HG03025 (cell line): ENCODE measurements around the gene OXLD1.
A peak's percentile ranks its signal among the peaks of the same experiment; 100 is the strongest.
"Not testable (repeated sequence)": the region's sequence is repeated elsewhere in the genome, so short reads cannot be mapped to it uniquely, and the experiment has no call there.

Experiments used
- ATAC-seq: cut with Tn5 transposase; IDR thresholded peaks from one replicate; pipeline ENCODE4 v1.9.1; 2021; ENCODE audit warnings: mild to moderate bottlenecking, moderate library complexity; ENCODE audit not compliant: unreplicated experiment, low FRiP score

The OXLD1 gene

DNA sequence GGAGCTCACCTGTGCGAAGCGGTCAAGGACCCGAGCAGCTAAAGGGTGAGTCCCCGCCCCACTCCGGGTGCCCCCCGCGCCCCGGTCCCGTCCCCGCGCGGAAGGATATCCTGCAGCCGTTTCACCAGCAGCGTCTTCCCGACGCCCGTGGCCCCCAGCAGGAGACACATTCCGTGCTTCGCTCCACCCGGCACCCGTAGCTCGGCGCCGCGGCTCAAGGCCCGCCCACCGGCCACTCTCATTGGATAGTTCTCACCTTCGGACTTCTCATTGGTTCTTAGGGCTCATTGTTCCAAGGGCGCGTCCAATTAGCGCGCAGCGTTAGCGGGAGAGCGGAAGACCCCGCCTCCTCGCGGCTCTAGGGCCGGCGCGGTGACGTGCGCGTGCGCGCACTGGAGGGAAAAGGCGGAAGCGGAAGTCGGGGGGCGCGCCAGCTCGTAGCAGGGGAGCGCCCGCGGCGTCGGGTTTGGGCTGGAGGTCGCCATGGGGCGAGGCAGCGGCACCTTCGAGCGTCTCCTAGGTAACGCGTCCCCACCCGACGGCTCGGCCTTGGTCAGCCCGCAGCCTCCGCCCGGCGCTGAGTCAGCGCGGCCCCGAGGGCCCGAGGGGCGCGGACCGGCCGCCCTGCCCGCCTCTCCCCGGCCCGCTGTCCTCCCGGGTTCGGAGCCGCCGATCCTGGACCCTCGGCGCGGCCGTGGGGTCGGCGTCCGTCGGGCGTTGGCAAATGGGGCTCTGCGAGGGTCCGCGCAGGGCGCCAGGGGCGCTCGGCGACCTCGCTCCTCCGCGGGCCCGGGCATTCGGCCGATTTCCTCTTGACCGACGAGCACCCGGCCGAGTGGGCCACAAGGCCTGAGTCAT, 17.4 kb upstream of the OXLD1 start, which contains the start of the genes ARL16 and HGS:
Gene ARL16, minus strand, starts transcription at position 214 of the 858 bp plus-strand sequence. Its CDS starts 44 bp downstream, at position 170.
Gene HGS, plus strand, starts transcription at position 428 of the 858 bp plus-strand sequence. Its CDS starts 56 bp downstream, at position 484.
- peak; percentile 90 for ATAC-seq

GRCh38 chr17:81683208-81683583, 16.8 kb upstream of the OXLD1 start:
- peak; percentile 26 for ATAC-seq

DNA sequence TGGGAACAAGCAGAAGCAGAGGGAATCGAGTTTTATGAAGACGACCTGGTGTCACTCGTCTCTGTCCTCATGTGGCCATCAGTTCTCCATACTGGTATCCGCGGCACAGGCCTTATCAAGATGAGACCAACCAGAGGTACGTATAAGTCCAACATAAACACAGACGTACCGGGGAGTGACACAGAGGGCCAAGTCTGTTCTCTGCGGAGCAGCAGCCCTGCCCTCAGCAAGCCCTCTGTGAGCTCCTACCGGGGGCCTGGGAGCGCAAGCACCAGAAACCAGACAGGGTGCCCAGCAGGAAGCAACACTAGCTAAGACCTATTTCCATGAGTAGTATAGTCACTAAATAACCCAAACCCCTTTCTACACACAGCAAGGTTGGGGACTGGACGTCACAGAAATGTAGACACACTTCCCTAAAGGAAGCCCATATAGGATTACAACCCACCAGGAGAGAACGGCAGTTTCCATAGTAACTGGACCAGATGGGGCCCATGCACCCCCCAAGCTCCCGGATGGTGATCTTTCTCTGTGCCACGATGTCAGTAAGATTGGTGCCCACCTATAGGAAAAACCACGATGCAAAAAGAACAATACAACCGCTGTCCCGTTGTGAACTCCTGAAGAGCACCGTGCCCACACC, 16.3 kb upstream of the OXLD1 start:
- no peak for ATAC-seq

DNA sequence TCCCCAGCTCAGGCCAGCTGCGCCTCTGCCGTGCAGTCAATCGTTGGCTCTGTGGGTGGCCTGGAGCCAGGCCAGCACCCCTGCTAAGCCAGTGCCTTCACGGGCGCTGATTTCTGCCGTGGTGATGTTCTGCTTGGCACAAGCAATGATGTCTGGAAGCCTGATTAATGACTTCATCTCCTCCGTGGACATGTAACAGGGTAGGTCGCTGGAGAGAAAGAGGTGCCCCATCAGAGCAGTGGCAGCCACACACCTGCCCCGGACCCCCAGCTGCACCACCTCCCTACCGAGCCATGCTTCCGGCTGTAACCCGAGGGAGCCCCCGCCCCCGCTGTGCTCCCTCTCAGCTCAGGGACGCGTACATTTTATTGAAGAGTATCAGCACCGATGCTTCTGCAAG, 15.3 kb upstream of the OXLD1 start:
- ATAC-seq: no peak

DNA sequence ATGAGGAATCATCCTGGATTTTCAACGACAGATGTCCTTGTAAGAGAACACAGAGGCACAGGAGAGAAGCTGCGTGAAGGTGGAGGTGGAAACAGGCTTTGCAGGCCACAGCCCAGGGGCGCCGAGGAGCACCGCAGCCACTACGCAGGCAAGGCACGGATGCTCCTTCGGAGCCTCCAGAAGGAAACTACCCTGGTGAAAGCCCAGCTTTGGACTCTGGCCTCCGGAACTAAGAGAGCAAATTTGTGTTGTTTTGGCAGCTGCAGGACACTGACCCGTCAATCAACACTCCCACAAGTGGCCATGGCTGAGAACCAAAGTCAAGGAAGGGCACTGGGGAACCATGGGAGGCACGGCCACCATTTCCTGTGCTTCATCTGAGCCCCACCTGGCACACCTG, 13.7 kb upstream of the OXLD1 start:
- ATAC-seq: no peak

- no peak for ATAC-seq
Measured at GRCh38 chr17:81676906-81677305, 10.5 kb upstream of the OXLD1 start.

- ATAC-seq: not testable (repeated sequence)
Measured at GRCh38 chr17:81675515-81676221, 9.3 kb upstream of the OXLD1 start.

DNA sequence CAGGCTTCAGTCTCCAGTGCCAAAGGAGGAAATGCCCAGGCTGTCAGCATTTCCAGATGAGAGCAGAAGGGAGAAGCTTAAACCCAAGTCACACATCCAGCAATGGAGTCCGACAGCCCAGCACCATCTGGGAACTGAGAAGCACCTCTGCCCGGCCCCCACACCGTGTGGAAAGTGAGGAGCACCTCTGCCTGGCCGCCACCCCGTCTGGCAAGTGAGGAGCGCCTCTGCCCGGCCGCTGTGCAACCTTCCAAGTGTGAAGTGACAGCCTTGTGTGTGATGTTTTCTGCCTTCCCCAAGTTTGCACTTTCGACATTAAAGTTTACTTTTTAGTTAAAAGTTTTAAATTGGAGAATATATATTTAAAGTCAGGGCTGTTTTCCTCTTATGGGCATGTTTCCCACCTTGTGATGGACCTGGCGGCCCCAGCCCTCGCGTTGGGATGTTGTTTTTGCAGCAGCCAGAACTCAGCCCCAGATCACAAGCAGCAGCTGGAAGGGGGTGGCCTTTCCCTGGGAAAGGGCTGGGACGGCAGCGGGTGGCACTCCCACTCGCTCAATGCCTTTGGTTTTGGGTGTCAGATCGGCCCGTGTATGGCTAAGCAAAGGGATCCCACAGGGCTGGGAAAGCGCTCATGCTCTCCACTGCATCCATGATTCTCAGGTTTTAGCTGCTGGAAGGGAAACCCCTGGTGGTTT, 7.3 kb upstream of the OXLD1 start:
- no peak for ATAC-seq

DNA sequence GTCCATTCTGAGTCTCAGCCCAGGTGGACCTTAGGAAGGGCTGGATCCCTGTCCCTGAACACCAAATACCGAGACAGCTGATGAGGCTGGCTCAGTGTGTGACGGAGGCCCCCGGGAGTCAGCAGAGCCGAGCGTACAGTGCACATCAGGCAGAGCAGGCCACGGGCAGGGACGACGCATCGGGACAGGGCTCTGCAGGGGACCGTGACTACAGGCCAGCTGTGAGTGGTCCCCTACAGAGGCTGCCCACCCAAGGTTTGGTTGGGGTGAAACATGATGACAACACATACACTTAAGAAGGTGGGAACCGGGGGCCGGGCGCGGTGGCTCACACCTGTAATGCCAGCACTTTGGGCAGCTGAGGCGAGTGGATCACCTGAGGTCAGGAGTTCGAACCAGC, 6.5 kb upstream of the OXLD1 start:
- ATAC-seq: no peak

- ATAC-seq: no peak
Measured at GRCh38 chr17:81672504-81672903, 6.1 kb upstream of the OXLD1 start.

- ATAC-seq: no peak
Measured at GRCh38 chr17:81667754-81668153, 1.3 kb upstream of the OXLD1 start.

- peak; percentile 7 for ATAC-seq
Measured at GRCh38 chr17:81666092-81666341, 388 bp downstream of the OXLD1 start.

GRCh38 chr17:81665205-81666091, 957 bp downstream of the OXLD1 start:
- peak; percentile 2 for ATAC-seq

DNA sequence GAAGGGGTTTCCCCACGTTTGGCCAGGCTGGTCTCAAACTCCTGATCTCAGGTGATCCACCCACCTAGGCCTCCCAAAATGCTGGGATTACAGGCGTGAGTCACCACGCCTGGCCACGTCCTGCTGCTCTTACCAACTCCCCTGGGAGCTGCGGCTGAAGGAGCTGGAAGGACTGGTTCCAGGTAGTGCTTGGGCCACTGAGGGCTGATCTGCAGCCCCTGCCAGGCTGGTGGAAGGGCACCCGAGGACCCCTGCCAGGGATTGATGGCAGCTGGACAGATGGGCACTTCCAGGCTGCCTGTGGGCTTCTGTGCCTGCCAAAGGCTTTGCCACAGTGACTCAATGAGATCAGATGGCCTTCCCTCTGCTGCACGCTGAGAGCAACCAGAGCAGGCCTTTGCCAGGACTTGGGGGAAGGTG, 2.3 kb downstream of the OXLD1 start:
- ATAC-seq: no peak

DNA sequence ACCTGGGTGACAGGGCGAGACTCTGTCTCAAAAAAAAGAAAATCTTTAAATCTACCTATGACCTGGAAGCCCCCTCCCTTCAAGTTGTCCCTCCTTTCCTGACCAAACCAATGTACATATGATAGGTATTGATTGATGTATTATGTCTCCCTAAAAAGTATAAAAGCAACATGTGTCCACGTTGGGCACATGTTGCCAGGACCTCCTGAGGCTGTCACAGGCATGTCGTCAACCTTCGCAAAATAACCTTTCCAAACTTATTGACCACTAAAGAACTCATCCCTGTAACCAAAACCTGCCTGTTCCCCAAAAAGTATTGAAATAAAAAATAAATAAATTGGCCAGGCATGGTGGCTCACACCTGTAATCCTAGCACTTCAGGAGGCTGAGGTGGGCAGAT, 4.4 kb downstream of the OXLD1 start:
- ATAC-seq: no peak

- no peak for ATAC-seq
Measured at GRCh38 chr17:81660441-81660840, 6.0 kb downstream of the OXLD1 start.

GRCh38 chr17:81659038-81659437, 7.4 kb downstream of the OXLD1 start:
- no peak for ATAC-seq

GRCh38 chr17:81656835-81657234, 9.6 kb downstream of the OXLD1 start:
- ATAC-seq: no peak

- ATAC-seq: no peak
Measured at GRCh38 chr17:81656118-81656743, 10.2 kb downstream of the OXLD1 start, which contains the start of gene PDE6G. Gene PDE6G (minus strand): TSS chr17:81656542. CDS start chr17:81653305, 3,237 bp downstream.
